Testis (tissue), 3 donors: ENCODE results near the gene TRIM71. TPM values are rescaled to one million over a fixed set of nuclear protein-coding genes. Genes with fewer than 3 reads are reported as not detected.

Experiments
- DNase-seq: peaks from one replicate; pipeline ENCODE4 v3.0.0-alpha.2; 2019
- H3K27ac ChIP-seq, 2 donors: fragments of 200-600 bp; sonication (generic); one replicate each; pipeline ENCODE4 v1.5.1; 2019
- H3K27me3 ChIP-seq: fragments of 200-600 bp; sonication (generic); one replicate; pipeline ENCODE4 v1.5.1; 2019
- H3K36me3 ChIP-seq: fragments of 200-600 bp; sonication (generic); one replicate; pipeline ENCODE4 v1.5.1; 2017; ENCODE audit warnings: low read depth; ENCODE audit errors: missing control alignments
- H3K4me1 ChIP-seq: fragments of 200-600 bp; sonication (generic); one replicate; pipeline ENCODE4 v1.5.1; 2019
- H3K4me3 ChIP-seq, 2 donors: fragments of 200-600 bp; sonication (generic); one replicate each; pipeline ENCODE4 v1.5.1; 2017 to 2019
- H3K9me3 ChIP-seq: fragments of 200-600 bp; sonication (generic); one replicate; pipeline ENCODE4 v1.5.1; 2017
- CTCF ChIP-seq, 3 experiments: fragments of 450-650 bp in 2 of 3; fragments of 200-600 bp in 1 of 3; sonication (generic) in 1 of 3; IDR thresholded peaks; one replicate each; pipeline ENCODE4 v1.5.1; 2016 to 2019; ENCODE audit warnings: antibody characterized with exemption in 3 of 3, mild to moderate bottlenecking in 2 of 3, moderate library complexity in 1 of 3
- POLR2A ChIP-seq: fragments of 450-650 bp; IDR thresholded peaks from one replicate; pipeline ENCODE4 v1.6.1; 2017; ENCODE audit warnings: antibody characterized with exemption, mild to moderate bottlenecking, moderate library complexity
- WGBS, 2 donors: methylation state at CpG; one replicate each; pipeline ENCODE4 v1.1.5; 2018; 5-methylcytosine and 5-hydroxymethylcytosine counted together
- intact Hi-C: fragments of 100-400 bp; cut with DNase I; formaldehyde crosslinking; loops from one replicate; pipeline ENCODE4 v1.15.1; 2023; ENCODE audit warnings: low total_unique reads
- polyA plus RNA-seq: library from polyadenylated mRNA; stranded (reverse); fragments of 350-450 nt; fragmentation: Illumina TruSeq; extraction: RNeasy Lipid Tissue Mini Kit (QIAGEN cat#74804); gene quantifications from one replicate; pipeline ENCODE4 v1.2.3, GENCODE V29; 2014; ENCODE audit warnings: low read depth, low replicate concordance; ENCODE audit not compliant: insufficient read depth
- total RNA-seq, 2 donors: library from RNA; depleted of rRNA; stranded (reverse); fragments of >200 nt; gene quantifications; one replicate each; pipeline ENCODE4 v1.2.3, GENCODE V29; 2016

TRIM71 gene
- total and polyA plus RNA-seq, 3 donors from 2014 or later = 9.9 to 21.0 (median 20.6) TPM

GRCh38 chr3:32847528-32847927 is 29.7 kb downstream of the TRIM71 start:
- Histone ChIP-seq H3K36me3 (no peaks in the 10 kb centered on the region), H3K27ac (no peak overlapping the region), H3K9me3 (no peaks in the 10 kb centered on the region), H3K4me1 (no peaks in the 10 kb centered on the region), H3K27me3 (no peaks in the 10 kb centered on the region), H3K4me3 (no peak overlapping the region)
- intact Hi-C loops = no loop called here
- TF ChIP-seq CTCF (IDR thresholded peaks at IDR 0.05) = no peak
- no peak for TF ChIP-seq POLR2A
- DNase-seq = no peak
- WGBS, 2 donors = 71 to 80% methylated on average over 1 of the region's 1 CpG

GRCh38 chr3:32848215-32848614 is 30.4 kb downstream of the TRIM71 start:
- Histone ChIP-seq H3K36me3 (no peaks in the 10 kb centered on the region), H3K27me3 (no peaks in the 10 kb centered on the region), H3K27ac (no peak overlapping the region), H3K4me3 (no peak overlapping the region), H3K9me3 (no peaks in the 10 kb centered on the region), H3K4me1 (no peaks in the 10 kb centered on the region)
- DNase-seq = no peak
- intact Hi-C loops = no loop called here
- TF ChIP-seq CTCF (IDR thresholded peaks at IDR 0.05) = no peak
- no peak for TF ChIP-seq POLR2A
- 60 to 63% methylated on average over 4 of the region's 4 CpGs for WGBS, 2 donors

GRCh38 chr3:32849046-32849445 is 31.2 kb downstream of the TRIM71 start:
- intact Hi-C loops = no loop called here

GRCh38 chr3:32850226-32850625 is 32.4 kb downstream of the TRIM71 start:
- H3K4me1 ChIP-seq = no peaks in the 10 kb centered on the region
- H3K36me3 ChIP-seq = no peaks in the 10 kb centered on the region
- intact Hi-C loops = no loop called here
- H3K4me3 ChIP-seq = no peak overlapping the region
- no peak for DNase-seq
- no peak for TF ChIP-seq POLR2A
- TF ChIP-seq CTCF (IDR thresholded peaks at IDR 0.05) = no peak
- H3K9me3 ChIP-seq = no peaks in the 10 kb centered on the region
- H3K27me3 ChIP-seq = no peaks in the 10 kb centered on the region
- whole genome bisulfite sequencing, 2 donors = 75 to 79% methylated on average over 3 of the region's 3 CpGs
- no peak overlapping the region for H3K27ac ChIP-seq

More at GRCh38 chr3:32849046-32849445, 31.2 kb downstream of the TRIM71 start:
- H3K4me1 ChIP-seq = no peaks in the 10 kb centered on the region
- 90% methylated on average over 4 of the region's 4 CpGs for WGBS, 2 donors
- no peak for TF ChIP-seq POLR2A
- no peak for DNase-seq
- H3K36me3 ChIP-seq = no peaks in the 10 kb centered on the region
- H3K27ac ChIP-seq = no peak overlapping the region
- H3K27me3 ChIP-seq = no peaks in the 10 kb centered on the region
- no peak overlapping the region for H3K4me3 ChIP-seq
- no peaks in the 10 kb centered on the region for H3K9me3 ChIP-seq

GRCh38 chr3:32850636-32851035 is 32.8 kb downstream of the TRIM71 start:
- Histone ChIP-seq H3K27me3 (no peaks in the 10 kb centered on the region), H3K9me3 (no peaks in the 10 kb centered on the region), H3K4me1 (no peaks in the 10 kb centered on the region), H3K4me3 (no peak overlapping the region), H3K36me3 (no peaks in the 10 kb centered on the region), H3K27ac (no peak overlapping the region)
- DNase-seq = no peak
- 81 to 89% methylated on average over 5 of the region's 5 CpGs for WGBS, 2 donors
- intact Hi-C loops = no loop called here
- TF ChIP-seq CTCF (IDR thresholded peaks at IDR 0.05) = no peak
- TF ChIP-seq POLR2A = no peak
